Measurements from ENCODE around the gene DSCAML1. TPM values are rescaled to one million over a fixed set of nuclear protein-coding genes. Genes with fewer than 3 reads are reported as not detected.

DSCAML1 gene
- total RNA-seq, 6 donors from 2014 or later: 0.30 to 3.1 (median 1.3) TPM

- no peak for TF ChIP-seq EP300 (IDR thresholded peaks at IDR 0.05)
- no peak for TF ChIP-seq POLR2A (IDR thresholded peaks at IDR 0.05)
- no peak for TF ChIP-seq POLR2AphosphoS5 (IDR thresholded peaks at IDR 0.05)
- no peak for TF ChIP-seq CTCF (IDR thresholded peaks at IDR 0.05)
- DNase-seq: no peak
- H3K4me3 ChIP-seq: no peak overlapping the region
- H3K4me1 ChIP-seq: no peaks in the 10 kb centered on the region
- H3K27me3 ChIP-seq: no peaks in the 10 kb centered on the region
- no peaks in the 10 kb centered on the region for H3K9me3 ChIP-seq
- ATAC-seq (ENCODE audit: low FRiP score in 2 of 2): no peak
- 86 to 87% methylated on average over 9 to 14 of the region's 14 CpGs for WGBS, 2 donors
- no peaks in the 10 kb centered on the region for H3K36me3 ChIP-seq
- no peak overlapping the region for H3K27ac ChIP-seq
These were observed 48.1 kb downstream of the DSCAML1 start for GRCh38 chr11:117748771-117749540.

- DNase-seq (no peak), ATAC-seq (ENCODE audit: low FRiP score in 2 of 2) (no peak)
- 81 to 94% methylated on average over 3 of the region's 3 CpGs for WGBS, 2 donors
- Histone ChIP-seq H3K36me3 (no peaks in the 10 kb centered on the region), H3K27me3 (no peaks in the 10 kb centered on the region), H3K4me3 (no peak overlapping the region), H3K4me1 (no peaks in the 10 kb centered on the region), H3K9me3 (no peaks in the 10 kb centered on the region), H3K27ac (no peak overlapping the region)
- TF ChIP-seq POLR2A (IDR thresholded peaks at IDR 0.05) (no peak), CTCF (IDR thresholded peaks at IDR 0.05) (no peak), EP300 (IDR thresholded peaks at IDR 0.05) (no peak), POLR2AphosphoS5 (IDR thresholded peaks at IDR 0.05) (no peak)
These were observed 49.1 kb downstream of the DSCAML1 start for GRCh38 chr11:117747892-117748291.

GRCh38 chr11:117745346-117745745, 51.7 kb downstream of the DSCAML1 start:
- Histone ChIP-seq H3K36me3 (no peaks in the 10 kb centered on the region), H3K27ac (no peak overlapping the region), H3K4me1 (no peaks in the 10 kb centered on the region), H3K9me3 (no peaks in the 10 kb centered on the region), H3K27me3 (no peaks in the 10 kb centered on the region), H3K4me3 (no peak overlapping the region)
- ATAC-seq (ENCODE audit: low FRiP score in 2 of 2) (no peak), DNase-seq (no peak)
- no peak for TF ChIP-seq POLR2AphosphoS5 (IDR thresholded peaks at IDR 0.05)
- no peak for TF ChIP-seq CTCF (IDR thresholded peaks at IDR 0.05)
- no peak for TF ChIP-seq POLR2A (IDR thresholded peaks at IDR 0.05)
- WGBS, 2 donors: 79 to 81% methylated on average over 7 of the region's 7 CpGs

- no peak overlapping the region for H3K27ac ChIP-seq
- 52 to 60% methylated on average over 11 of the region's 11 CpGs for WGBS, 2 donors
- ATAC-seq (ENCODE audit: low FRiP score in 2 of 2) (no peak), DNase-seq (no peak)
- TF ChIP-seq CTCF (IDR thresholded peaks at IDR 0.05): no peak
- no peak overlapping the region for H3K4me3 ChIP-seq
- no peaks in the 10 kb centered on the region for H3K9me3 ChIP-seq
- H3K27me3 ChIP-seq: no peaks in the 10 kb centered on the region
- no peaks in the 10 kb centered on the region for H3K36me3 ChIP-seq
- H3K4me1 ChIP-seq: no peaks in the 10 kb centered on the region
These were observed 52.4 kb downstream of the DSCAML1 start for GRCh38 chr11:117744471-117745150.

Measured in upper lobe of left lung (tissue), 6 donors.